HG02571 (cell line): ENCODE measurements around the gene RDH5.

Source experiments
- ATAC-seq: cut with Tn5 transposase; IDR thresholded peaks from one replicate; pipeline ENCODE4 v1.9.1; 2021; ENCODE audit warnings: mild to moderate bottlenecking, moderate library complexity; ENCODE audit not compliant: unreplicated experiment

RDH5 gene

GRCh38 chr12:55727643-55728185, 7.5 kb downstream of the RDH5 start:
- no peak for ATAC-seq

DNA sequence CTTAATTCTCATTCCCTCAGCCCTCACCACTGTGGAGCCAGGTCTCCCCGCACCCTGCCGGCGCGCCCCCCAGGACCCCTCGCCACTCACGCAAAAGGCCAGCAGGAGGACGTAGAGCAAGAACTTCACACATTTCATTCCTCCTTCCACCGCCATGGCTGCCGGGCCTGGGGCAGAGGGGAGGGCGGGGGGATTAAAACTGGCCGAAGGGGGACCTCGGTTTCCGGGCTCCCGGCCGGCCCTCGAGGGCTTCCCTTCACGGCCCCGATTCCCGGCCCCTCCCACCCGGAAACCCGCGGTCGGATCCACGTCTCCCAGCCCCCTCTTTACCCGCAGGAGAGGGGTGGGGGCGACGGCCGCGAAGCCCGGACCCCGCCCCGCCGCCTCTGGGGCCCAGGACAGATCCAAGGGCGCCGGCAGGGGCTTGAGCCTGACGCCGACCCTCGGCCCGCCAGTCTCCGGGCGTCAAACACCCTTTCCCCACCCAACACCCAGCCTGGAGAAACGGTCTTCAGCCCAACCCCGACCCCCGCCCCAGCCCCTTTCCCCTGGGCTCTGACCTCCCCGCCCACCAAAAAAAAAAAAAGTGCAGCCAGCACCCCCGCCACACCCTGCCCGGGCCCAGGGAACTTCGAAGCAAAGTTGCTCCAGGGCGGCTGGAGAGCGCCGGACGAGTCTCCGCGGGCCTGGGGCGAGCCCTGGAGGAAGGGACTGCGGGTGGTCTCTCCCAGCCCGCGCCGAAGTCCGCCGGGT, 8.2 kb downstream of the RDH5 start:
- no peak for ATAC-seq

- peak; percentile 63 for ATAC-seq
Measured at GRCh38 chr12:55728939-55729818, 9.0 kb downstream of the RDH5 start, which contains the start of gene CD63. TSS of gene CD63 (minus strand) at chr12:55729009. CDS start at chr12:55728341, 668 bp downstream.

DNA sequence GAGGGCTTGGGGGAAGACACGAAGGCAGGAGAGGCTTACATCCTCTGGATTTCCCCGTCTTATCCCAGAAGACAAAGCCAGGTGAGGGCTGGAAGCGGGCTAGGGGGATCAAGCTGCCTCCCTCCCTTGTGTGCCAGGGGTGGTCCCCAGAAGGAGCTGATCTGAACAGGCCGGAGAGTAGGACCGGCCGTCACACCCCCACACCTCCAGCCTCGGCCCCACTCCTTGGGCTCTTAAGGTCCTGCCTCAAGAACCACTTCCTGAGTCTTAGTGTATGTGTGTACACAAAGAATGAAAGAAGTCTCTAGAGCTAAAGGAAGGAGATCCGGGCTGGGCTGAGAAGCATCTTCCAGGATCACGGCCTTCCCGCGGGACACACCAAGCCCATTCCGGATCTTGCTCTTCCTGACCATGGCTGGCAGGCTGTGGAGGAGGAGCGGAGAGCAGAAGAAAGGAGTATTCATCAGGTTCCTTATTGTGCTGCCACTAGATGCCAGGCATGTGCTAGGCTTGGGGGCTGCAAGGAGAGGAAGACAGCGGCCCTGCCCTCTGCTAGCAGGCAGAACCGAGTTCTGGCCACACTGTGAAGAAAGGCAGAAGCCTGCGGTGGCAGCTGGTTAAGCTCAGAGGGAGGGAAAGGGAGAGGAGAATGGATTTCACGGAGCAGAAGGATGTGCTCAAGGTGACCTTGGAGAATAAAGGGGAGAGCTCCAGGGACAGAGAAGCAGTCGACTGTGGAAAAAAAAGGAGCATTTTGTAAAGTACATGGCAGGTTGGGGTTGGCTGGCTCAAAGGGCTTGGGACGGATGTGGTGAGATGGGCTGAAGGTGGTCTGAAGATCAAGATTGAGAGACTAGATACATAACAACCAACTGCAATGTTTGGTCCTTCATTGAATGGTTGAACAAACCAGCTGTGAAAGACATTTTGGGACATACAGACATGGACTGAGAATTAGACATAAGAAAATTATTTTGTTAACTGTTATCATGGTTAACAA, 9.9 kb downstream of the RDH5 start:
- ATAC-seq = peak; percentile 27

DNA sequence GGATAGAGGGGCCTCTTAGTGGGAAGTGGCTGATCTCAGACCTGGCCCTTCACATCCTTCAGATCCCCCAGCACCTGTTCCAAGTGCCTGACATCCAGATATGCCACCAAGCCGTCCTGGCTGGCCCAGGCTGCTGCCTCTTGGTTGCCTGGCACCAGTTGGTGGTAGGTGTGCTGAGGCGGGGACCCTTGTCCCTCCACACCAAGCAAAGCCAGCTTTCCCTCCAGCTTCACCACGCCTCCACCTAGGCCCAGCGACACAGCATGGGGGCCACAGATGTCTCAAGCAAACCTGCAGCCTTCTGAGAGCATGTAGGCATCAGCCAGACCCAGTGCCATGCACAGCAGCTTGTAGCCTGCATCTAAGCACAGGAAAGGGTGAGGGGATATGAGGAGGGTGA, 12.1 kb downstream of the RDH5 start:
- ATAC-seq = no peak

DNA sequence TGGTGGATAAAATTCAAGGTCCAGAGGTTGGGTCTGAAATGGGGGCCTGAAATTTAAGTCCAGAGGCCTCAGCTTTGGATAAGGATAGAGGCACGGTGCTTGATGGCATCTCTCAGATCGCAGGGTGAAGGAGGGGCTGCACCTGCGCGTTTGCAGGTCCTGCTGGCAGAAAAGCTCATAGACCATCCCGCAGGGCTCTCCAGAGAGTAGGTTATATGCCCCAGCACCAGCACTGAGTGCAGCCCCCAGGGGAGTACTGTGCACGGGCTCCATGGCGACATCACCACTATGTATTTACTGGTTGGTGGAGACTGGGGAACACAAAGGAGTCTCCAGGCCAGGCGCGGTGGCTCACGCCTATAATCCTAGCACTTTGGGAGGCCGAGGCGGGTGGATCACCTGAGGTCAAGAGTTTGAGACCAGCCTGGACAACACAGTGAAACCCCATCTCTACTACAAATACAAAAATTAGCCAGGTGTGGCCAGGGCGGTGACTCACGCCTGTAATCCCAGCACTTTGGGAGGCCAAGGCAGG, 12.9 kb downstream of the RDH5 start:
- ATAC-seq = no peak

DNA sequence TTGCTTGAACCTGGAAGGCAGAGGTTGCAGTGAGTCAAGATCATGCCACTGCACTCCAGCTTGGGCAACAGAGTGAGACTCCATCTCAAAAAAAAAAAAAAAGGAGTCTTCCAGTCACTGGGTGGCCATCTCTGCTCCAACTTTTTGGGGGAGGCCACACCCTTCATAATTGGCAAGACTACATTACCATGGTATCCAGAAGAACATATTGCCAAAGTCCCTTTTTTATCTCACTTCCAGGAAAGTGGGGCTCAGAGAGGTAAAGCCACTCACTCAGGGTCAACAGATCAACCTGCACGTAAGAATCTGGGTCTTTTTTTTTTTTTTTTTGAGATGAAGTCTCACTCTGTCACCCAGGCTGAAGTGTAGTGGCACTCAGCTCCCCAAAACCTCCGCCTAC, 13.7 kb downstream of the RDH5 start:
- no peak for ATAC-seq

DNA sequence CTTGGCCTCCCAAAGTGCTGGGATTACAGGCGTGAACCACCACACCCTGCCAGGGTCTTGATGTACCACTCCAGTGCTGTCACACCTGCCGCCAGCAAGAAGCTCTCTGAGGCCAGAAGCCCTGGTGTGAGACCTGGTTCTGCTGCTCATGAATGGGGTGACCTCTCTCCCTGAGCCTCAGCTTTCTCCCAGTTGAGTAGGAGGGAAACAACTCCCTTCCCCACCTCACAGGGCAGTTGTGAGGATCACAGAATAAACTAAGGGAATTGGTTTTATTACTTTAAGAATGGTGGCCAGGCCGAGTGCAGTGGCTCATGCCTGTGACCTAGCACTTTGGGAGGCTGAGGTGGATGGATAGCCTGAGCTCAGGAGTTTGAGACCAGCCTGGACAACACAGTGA, 14.4 kb downstream of the RDH5 start:
- no peak for ATAC-seq

DNA sequence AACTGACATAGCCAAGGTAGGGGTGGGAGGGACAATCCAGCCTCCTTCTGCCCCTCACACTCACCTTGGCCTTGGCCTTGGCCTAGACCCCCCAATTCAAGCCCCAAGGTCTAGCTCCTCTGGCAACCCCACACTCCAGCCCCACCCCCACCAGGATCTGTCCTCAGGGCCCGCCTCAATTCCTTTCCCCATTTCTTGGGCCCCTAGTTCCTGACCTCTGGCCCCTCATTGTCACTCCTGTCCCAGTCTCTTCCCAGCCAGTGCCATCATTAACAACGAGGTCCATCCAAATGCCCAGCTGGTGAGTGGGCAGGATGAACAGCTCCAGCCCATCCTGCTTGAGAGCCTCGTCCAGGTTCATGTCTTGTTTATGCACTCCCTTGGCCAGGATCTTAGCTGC, 15.9 kb downstream of the RDH5 start:
- ATAC-seq = no peak

- ATAC-seq = no peak
Measured at GRCh38 chr12:55736780-55737580, 16.8 kb downstream of the RDH5 start.

GRCh38 chr12:55737581-55738122, 17.5 kb downstream of the RDH5 start:
- ATAC-seq = no peak

DNA sequence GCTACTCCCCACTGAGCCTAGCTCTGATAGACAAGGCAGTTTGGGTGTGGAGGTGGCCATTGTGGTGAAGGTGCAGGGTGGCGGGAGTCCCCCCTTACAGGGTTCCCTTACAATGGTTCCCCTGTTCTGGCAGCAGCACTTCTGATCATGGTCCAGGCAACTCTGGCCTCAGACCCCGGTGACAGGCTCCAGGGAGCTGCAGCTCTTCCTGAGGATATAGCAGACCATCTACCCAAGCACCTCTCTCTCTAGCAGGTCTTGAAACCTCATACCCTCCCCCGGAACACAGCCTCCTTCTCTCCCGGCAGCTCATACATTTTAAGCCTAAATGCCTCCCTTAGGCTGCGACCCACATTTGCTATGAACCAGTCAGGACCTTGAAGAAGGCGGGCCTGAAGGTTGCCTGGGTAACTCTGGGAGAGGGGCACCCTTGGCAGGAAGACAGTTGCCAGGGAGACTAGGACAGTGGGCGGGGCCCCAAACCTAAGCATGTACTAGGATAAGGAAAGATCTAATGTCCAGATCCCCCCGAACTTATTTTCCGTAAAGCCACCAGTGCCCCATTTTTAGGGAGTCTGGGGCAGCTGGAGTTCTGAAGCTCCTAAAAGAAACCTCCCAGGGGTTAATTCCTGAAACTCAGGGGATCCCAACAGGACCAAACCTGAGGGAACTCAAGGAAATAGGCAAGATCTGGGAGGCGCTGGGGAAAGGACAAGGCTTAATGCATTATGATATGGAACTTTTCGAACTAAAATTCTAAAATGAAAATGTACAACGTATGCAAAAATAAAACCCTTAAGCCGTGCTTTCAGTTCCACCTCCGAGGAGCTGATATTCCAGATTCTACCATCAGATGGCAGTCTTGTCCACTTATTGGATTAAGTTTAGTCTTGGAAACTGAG, 18.2 kb downstream of the RDH5 start:
- peak; percentile 83 for ATAC-seq

DNA sequence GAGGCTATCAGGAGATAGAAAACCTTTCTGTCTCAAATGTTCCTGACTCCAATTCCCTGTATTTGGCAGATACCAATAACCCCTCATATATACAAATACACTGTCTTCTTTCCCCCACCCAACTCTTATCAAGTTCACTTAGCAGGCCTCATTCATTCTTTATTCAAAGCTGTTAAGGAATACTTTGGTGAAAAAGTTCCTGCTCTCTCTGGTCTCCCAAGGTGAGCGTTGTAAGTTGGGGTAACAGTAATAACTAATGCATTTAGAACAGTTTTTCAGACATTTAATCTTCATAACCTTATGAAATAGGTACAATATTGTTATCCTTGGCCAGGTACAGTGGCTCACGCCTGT, 18.8 kb downstream of the RDH5 start:
- no peak for ATAC-seq

DNA sequence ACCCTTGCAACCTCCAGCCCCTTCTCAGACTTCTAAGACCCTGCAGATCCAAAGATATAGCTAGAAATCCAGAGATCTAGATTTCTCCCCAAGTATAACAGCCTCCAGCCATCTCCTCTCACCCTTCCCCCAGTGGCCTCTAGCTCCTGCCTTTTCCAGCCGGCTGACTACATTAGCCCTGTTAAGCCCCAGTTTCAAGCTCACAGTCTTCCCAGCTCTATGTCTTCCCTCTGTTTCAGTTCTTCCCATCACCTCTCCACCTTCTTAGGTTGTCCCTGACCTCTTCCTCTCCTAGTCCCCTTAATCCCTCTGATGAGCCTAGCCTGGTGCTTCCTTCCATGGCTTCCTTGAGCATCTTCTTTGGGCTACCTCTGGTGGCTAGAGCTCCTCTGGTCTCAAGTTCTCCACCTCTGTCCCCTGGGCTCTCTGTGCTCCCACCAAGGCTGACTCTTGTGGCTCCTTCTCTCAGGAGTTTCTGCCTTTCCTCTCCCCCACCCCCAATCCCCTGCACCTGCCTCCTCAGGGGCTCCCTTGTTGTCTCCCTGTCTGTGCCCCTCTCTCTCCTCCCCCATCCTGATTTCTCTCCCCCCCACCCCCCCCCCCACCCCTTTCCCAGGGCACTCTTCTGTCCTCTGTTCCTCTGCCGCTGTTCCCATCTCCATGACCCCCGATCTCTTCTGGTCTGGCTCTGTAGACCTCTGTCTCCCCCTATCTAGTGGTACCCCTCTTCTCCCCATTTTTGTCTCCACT, 21.9 kb downstream of the RDH5 start:
- no peak for ATAC-seq

DNA sequence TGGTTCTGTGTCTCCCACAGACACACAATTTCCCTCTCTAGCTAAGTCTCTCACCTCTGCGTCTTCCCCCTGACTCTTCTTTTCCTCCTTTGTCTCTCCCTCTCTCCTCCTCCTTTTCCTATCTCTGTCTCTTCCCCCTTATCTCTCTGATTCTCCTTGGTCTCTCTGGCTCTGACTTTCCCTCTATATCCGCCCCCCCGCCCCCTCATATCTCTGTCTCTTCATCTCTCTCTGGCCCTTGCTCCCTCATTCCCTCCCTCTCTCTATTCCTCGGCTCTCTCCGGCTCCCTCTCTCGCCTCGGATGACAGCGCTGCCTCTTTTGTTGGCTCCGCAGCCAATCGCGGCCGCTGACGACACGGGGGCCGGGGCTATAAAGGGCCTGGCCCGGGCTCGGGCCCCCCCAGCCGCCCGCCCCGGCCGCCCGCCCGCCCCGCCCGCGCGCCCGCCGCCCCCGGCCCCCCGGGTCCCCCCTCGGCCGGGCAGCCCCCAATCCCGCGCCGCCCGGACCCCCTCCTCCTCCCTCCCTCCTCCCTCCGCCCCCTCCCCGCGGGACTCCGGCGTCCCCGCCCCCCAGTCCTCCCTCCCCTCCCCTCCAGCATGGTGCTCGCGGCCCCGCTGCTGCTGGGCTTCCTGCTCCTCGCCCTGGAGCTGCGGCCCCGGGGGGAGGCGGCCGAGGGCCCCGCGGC, 22.7 kb downstream of the RDH5 start, which contains the start of gene GDF11:
TSS of gene GDF11 (plus strand) at position 404 of the 687 bp plus-strand sequence. CDS start at position 599, 195 bp downstream.
- ATAC-seq = peak; percentile 28

GRCh38 chr12:55743406-55744339, 23.5 kb downstream of the RDH5 start:
- ATAC-seq = peak; percentile 46
